CD4-positive, alpha-beta T cell treated with Interleukin-6 at 100 ng/mL for 8 hours (primary cell): ENCODE measurements around the gene SUMF2.
"Not testable (repeated sequence)": the region's sequence is repeated elsewhere in the genome, so short reads cannot be mapped to it uniquely, and the experiment has no call there.

Experiments
- DNase-seq: peaks from one replicate; pipeline ENCODE4 v3.0.0-alpha.2; 2020; ENCODE audit warnings: mixed read lengths, low spot score

The SUMF2 gene

GRCh38 chr7:56063882-56064625 lies at the start of gene SUMF2:
TSS of gene SUMF2 (plus strand) at chr7:56064286. CDS start at chr7:56064312, 26 bp downstream.
- DNase-seq, result peak; percentile 87

GRCh38 chr7:56017015-56017414 lies 47.1 kb upstream of the SUMF2 start:
- DNase-seq, result not testable (repeated sequence)

- DNase-seq, result no peak
Observed at GRCh38 chr7:56019501-56019900, 44.6 kb upstream of the SUMF2 start.

- no peak for DNase-seq
Observed at GRCh38 chr7:56023500-56023899, 40.6 kb upstream of the SUMF2 start.

- no peak for DNase-seq
Observed at GRCh38 chr7:56026538-56026937, 37.5 kb upstream of the SUMF2 start.

- no peak for DNase-seq
Observed at GRCh38 chr7:56028942-56029630, 35.0 kb upstream of the SUMF2 start.

GRCh38 chr7:56030340-56030739 lies 33.7 kb upstream of the SUMF2 start:
- DNase-seq, result no peak

GRCh38 chr7:56031556-56031955 lies 32.5 kb upstream of the SUMF2 start:
- not testable (repeated sequence) for DNase-seq

GRCh38 chr7:56032578-56032977 lies 31.5 kb upstream of the SUMF2 start:
- not testable (repeated sequence) for DNase-seq

GRCh38 chr7:56033671-56034432 lies 30.2 kb upstream of the SUMF2 start:
- peak; percentile 78 for DNase-seq

GRCh38 chr7:56040730-56041129 lies 23.4 kb upstream of the SUMF2 start:
- no peak for DNase-seq

- DNase-seq, result not testable (repeated sequence)
Observed at GRCh38 chr7:56045758-56046157, 18.3 kb upstream of the SUMF2 start.

GRCh38 chr7:56046721-56047445 lies 17.2 kb upstream of the SUMF2 start:
- no peak for DNase-seq

- not testable (repeated sequence) for DNase-seq
Observed at GRCh38 chr7:56047446-56048116, 16.5 kb upstream of the SUMF2 start.

GRCh38 chr7:56048245-56048644 lies 15.8 kb upstream of the SUMF2 start:
- DNase-seq, result no peak

- DNase-seq, result not testable (repeated sequence)
Observed at GRCh38 chr7:56048763-56049162, 15.3 kb upstream of the SUMF2 start.

GRCh38 chr7:56051053-56051338 lies 13.1 kb upstream of the SUMF2 start:
- DNase-seq, result no peak

- peak; percentile 86 for DNase-seq
Observed at GRCh38 chr7:56051339-56052191, 12.5 kb upstream of the SUMF2 start, which contains the start of the genes CCT6A and PSPH. TSS of gene CCT6A (plus strand) at chr7:56051765. CDS start at chr7:56051849, 84 bp downstream. TSS of gene PSPH (minus strand) at chr7:56051444. CDS start at chr7:56021212, 30,232 bp downstream.

GRCh38 chr7:56053379-56053778 lies 10.7 kb upstream of the SUMF2 start:
- no peak for DNase-seq

- no peak for DNase-seq
Observed at GRCh38 chr7:56053993-56054392, 10.1 kb upstream of the SUMF2 start.
